CD14-positive monocyte (primary cell): Measurements from ENCODE around the gene MT1A. TPM values are rescaled to one million over a fixed set of nuclear protein-coding genes. Genes with fewer than 3 reads are reported as not detected.
"Not testable (repeated sequence)": the region's sequence is repeated elsewhere in the genome, so short reads cannot be mapped to it uniquely, and the experiment has no call there.

ENCODE experiments used
- DNase-seq, 3 donors: peaks; one replicate each; pipeline ENCODE4 v3.0.0-alpha.2; 2011 to 2022
- H2AFZ ChIP-seq: 2 replicates; pipeline ENCODE4 v1.6.0; 2012; ENCODE audit warnings: mild to moderate bottlenecking, low read depth, low read length, inconsistent platforms; ENCODE audit not compliant: insufficient read depth, poor library complexity, severe bottlenecking
- H3K27ac ChIP-seq, 2 donors: 1 replicate in 1 of 2; 2 replicates in 1 of 2; pipeline ENCODE4 v1.5.1; 2012 to 2013; ENCODE audit warnings: low read length in 2 of 2, control low read depth in 1 of 2, inconsistent platforms in 1 of 2, low read depth in 1 of 2, mild to moderate bottlenecking in 1 of 2
- H3K27me3 ChIP-seq, 2 donors: one replicate each; pipeline versions ENCODE4 v1.6.0 to v1.6.1; 2011 to 2013; ENCODE audit warnings: low read length in 2 of 2; ENCODE audit not compliant: control insufficient read depth in 2 of 2, insufficient read depth in 2 of 2
- H3K36me3 ChIP-seq, 2 donors: replicated peaks in 1 of 2; 1 replicate in 1 of 2; 2 replicates in 1 of 2; pipeline versions ENCODE4 v1.5.1 to v1.6.1; 2012 to 2013; ENCODE audit warnings: low read length in 2 of 2, control low read depth in 1 of 2, inconsistent platforms in 1 of 2, mild to moderate bottlenecking in 1 of 2; ENCODE audit not compliant: insufficient read depth in 2 of 2, control insufficient read depth in 1 of 2
- H3K4me1 ChIP-seq, 2 donors: 1 replicate in 1 of 2; 2 replicates in 1 of 2; pipeline versions ENCODE4 v1.5.1 to v1.6.1; 2012 to 2013; ENCODE audit warnings: low read length in 2 of 2, control low read depth in 1 of 2, inconsistent platforms in 1 of 2, mild to moderate bottlenecking in 1 of 2, moderate library complexity in 1 of 2; ENCODE audit not compliant: insufficient read depth in 2 of 2, control insufficient read depth in 1 of 2
- H3K4me2 ChIP-seq: replicated peaks from 2 replicates; pipeline ENCODE3; 2012; ENCODE audit warnings: low read length, moderate library complexity, mild to moderate bottlenecking; ENCODE audit not compliant: poor library complexity, severe bottlenecking; ENCODE audit errors: extremely low read depth
- H3K4me3 ChIP-seq, 3 experiments: fragments of 200-600 bp in 1 of 3; sonication (generic) in 1 of 3; replicated peaks in 1 of 3; 1 replicate in 2 of 3; 2 replicates in 1 of 3; pipeline ENCODE4 v1.5.1; 2011 to 2013; ENCODE audit warnings: low read length in 3 of 3, mild to moderate bottlenecking in 3 of 3, control low read depth in 2 of 3, low read depth in 2 of 3, inconsistent platforms in 1 of 3, moderate library complexity in 1 of 3
- H3K79me2 ChIP-seq: 2 replicates; pipeline ENCODE4 v1.6.0; 2012; ENCODE audit warnings: mild to moderate bottlenecking, control low read depth, inconsistent platforms, low read length, moderate library complexity; ENCODE audit not compliant: insufficient read depth
- H3K9ac ChIP-seq: 2 replicates; pipeline ENCODE4 v1.6.0; 2017; ENCODE audit warnings: low read length, mild to moderate bottlenecking; ENCODE audit not compliant: insufficient read depth, poor library complexity, severe bottlenecking
- H3K9me3 ChIP-seq, 2 donors: replicated peaks in 1 of 2; 1 replicate in 1 of 2; 2 replicates in 1 of 2; pipeline versions ENCODE4 v1.5.1 to v1.6.1; 2012 to 2013; ENCODE audit warnings: low read length in 2 of 2, control low read depth in 1 of 2; ENCODE audit not compliant: control insufficient read depth in 1 of 2, insufficient read depth in 1 of 2
- H4K20me1 ChIP-seq: 2 replicates; pipeline ENCODE4 v1.6.0; 2012; ENCODE audit warnings: mild to moderate bottlenecking, low read length, control low read depth, moderate library complexity; ENCODE audit not compliant: insufficient read depth
- H3K27ac Mint-ChIP-seq, 7 donors: one replicate each; pipeline ENCODE4 v1.8.0; 2020; ENCODE audit warnings: mild to moderate bottlenecking in 7 of 7, mixed read lengths in 7 of 7, moderate library complexity in 6 of 7, inconsistent platforms in 2 of 7
- H3K27me3 Mint-ChIP-seq, 3 donors: one replicate each; pipeline ENCODE4 v1.8.0; 2021 to 2022; ENCODE audit warnings: low read depth in 3 of 3, mild to moderate bottlenecking in 3 of 3, mixed read lengths in 3 of 3, moderate library complexity in 3 of 3, inconsistent platforms in 1 of 3
- H3K36me3 Mint-ChIP-seq, 2 donors: one replicate each; pipeline ENCODE4 v1.8.0; 2020; ENCODE audit warnings: mixed read lengths in 2 of 2, inconsistent platforms in 1 of 2, mild to moderate bottlenecking in 1 of 2
- H3K4me1 Mint-ChIP-seq: one replicate; pipeline ENCODE4 v1.8.0; 2020; ENCODE audit warnings: mild to moderate bottlenecking, mixed read lengths
- H3K4me3 Mint-ChIP-seq, 2 donors: one replicate each; pipeline ENCODE4 v1.8.0; 2020; ENCODE audit warnings: mild to moderate bottlenecking in 2 of 2, mixed read lengths in 2 of 2, moderate library complexity in 1 of 2
- H3K9me3 Mint-ChIP-seq, 7 donors: one replicate each; pipeline ENCODE4 v1.8.0; 2020 to 2022; ENCODE audit warnings: mixed read lengths in 7 of 7, mild to moderate bottlenecking in 6 of 7, moderate library complexity in 6 of 7, inconsistent platforms in 2 of 7
- WGBS: methylation state at CpG from one replicate; pipeline ENCODE4 v1.1.5; 2013; ENCODE audit warnings: missing lambda C conversion rate; ENCODE audit not compliant: insufficient coverage; 5-methylcytosine and 5-hydroxymethylcytosine counted together
- intact Hi-C, 2 donors: fragments of 100-400 bp; cut with micrococcal nuclease; formaldehyde crosslinking; loops; one replicate each; pipeline versions ENCODE4 v1.15.0 to v1.15.1; 2023
- polyA plus RNA-seq, 3 donors: library from polyadenylated mRNA; depleted of rRNA in 1 of 3; unstranded in 2 of 3; stranded (reverse) in 1 of 3; fragments of 300-500 nt in 2 of 3; fragments of >200 nt in 1 of 3; fragmentation: Illumina TruSeq in 2 of 3; gene quantifications; 1 replicate in 2 of 3; 2 replicates in 1 of 3; pipeline ENCODE4 v1.2.3, GENCODE V29; 2012 to 2021
- TF ChIP-seq, protein P1 (sequence below): fragments of 200-600 bp; IDR thresholded peaks from one replicate; pipeline ENCODE4 v1.8.0; 2022; ENCODE audit warnings: antibody characterized with exemption, mild to moderate bottlenecking

The MT1A gene
- polyA plus RNA-seq, 3 donors, result not detected

DNA sequence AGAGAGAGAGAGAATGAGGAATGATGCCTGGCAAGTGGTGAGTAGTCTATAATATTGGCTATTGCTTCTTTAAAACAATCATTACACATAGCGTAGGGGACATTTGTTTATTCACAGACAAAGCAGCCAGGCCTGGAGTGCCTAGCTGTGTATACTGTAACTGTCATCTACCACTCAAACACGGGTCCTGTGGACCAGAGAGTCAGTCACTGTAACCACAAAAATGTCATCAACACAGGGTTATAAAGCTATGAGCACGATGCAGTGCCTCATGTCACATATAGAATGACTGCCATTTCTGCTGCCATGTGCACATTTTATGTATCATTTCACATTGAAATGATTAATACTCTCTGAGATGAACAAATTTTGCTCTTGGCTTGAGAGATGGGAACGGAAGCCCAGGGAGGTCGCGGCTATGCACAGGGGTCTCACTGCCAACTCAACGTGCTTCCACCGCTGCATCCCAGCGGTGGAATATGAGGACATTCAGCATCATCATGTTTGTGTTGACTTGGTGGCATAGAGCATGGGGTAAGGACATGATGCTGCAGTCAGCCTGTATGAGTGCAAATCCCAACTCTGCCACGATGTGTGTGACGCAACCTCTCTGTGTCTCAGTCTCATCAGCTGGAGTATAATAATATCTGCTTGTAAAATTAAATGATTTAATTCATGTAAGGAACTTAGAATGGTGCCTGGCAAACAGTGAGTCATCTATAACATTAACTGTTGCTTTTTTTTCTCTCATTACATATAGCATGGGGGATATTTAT, 34.5 kb downstream of the MT1A start:
- H3K4me1 Mint-ChIP-seq, result peaks cover 29% of the 10 kb centered on the region
- TF ChIP-seq, protein P1, sequence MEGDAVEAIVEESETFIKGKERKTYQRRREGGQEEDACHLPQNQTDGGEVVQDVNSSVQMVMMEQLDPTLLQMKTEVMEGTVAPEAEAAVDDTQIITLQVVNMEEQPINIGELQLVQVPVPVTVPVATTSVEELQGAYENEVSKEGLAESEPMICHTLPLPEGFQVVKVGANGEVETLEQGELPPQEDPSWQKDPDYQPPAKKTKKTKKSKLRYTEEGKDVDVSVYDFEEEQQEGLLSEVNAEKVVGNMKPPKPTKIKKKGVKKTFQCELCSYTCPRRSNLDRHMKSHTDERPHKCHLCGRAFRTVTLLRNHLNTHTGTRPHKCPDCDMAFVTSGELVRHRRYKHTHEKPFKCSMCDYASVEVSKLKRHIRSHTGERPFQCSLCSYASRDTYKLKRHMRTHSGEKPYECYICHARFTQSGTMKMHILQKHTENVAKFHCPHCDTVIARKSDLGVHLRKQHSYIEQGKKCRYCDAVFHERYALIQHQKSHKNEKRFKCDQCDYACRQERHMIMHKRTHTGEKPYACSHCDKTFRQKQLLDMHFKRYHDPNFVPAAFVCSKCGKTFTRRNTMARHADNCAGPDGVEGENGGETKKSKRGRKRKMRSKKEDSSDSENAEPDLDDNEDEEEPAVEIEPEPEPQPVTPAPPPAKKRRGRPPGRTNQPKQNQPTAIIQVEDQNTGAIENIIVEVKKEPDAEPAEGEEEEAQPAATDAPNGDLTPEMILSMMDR, result no peak
- Histone ChIP-seq H2AFZ (no peak overlapping the region), H3K9ac (no peak overlapping the region), H3K4me3 (no peak overlapping the region), H3K9me3 (peaks cover 0 to 29% of the 10 kb centered on the region in 2 donors), H4K20me1 (no peaks in the 10 kb centered on the region), H3K27ac (no peak overlapping the region), H3K4me2 (no peak overlapping the region), H3K27me3 (peaks cover 46 to 92% of the 10 kb centered on the region in 2 donors), H3K79me2 (no peaks in the 10 kb centered on the region), H3K4me1 (peaks cover 9 to 20% of the 10 kb centered on the region in 2 donors), H3K36me3 (no peaks in the 10 kb centered on the region)
- H3K4me3 Mint-ChIP-seq, result peak overlapping the region in 1 of 2 donors; percentile 67
- peaks cover 0 to 15% (median 9%) of the 10 kb centered on the region in 7 donors for H3K9me3 Mint-ChIP-seq
- 89% methylated on average over 8 of the region's 11 CpGs for WGBS
- intact Hi-C loops, result no loop called here
- H3K36me3 Mint-ChIP-seq, result peaks cover 5 to 7% of the 10 kb centered on the region in 2 donors
- H3K27me3 Mint-ChIP-seq, result peaks cover 87 to 97% (median 94%) of the 10 kb centered on the region in 3 donors
- DNase-seq, result no peak
- no peak overlapping the region for H3K27ac Mint-ChIP-seq

DNA sequence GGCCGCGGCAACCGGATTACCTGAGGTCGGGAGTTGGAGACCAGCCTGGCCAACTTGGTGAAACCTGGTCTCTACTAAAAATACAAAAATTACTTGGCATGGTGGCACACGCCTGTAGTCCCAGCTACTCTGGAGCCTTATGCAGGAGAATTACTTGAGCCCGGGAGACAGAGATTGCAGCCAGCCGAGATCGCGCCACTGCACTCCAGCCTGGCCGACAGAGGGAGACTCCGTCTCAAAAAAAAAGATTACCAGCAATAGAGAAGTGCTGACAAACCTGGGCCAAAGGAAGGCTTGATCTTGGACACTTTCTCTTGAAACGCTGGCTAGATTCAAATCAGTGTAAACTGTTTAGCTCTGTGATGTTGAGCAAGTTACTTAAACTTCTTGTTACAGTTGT, 35.5 kb downstream of the MT1A start:
- Histone ChIP-seq H3K9me3 (peaks cover 0 to 20% of the 10 kb centered on the region in 2 donors), H3K4me2 (no peak overlapping the region), H3K27ac (no peak overlapping the region), H3K79me2 (no peaks in the 10 kb centered on the region), H3K4me3 (no peak overlapping the region), H3K36me3 (no peaks in the 10 kb centered on the region), H4K20me1 (no peaks in the 10 kb centered on the region), H2AFZ (no peak overlapping the region), H3K27me3 (peaks cover 37 to 85% of the 10 kb centered on the region in 2 donors), H3K4me1 (peaks cover 9 to 15% of the 10 kb centered on the region in 2 donors), H3K9ac (no peak overlapping the region)
- DNase-seq, result peak in 2 of 3 donors; percentile 14
- Mint-ChIP-seq H3K36me3 (peaks cover 5 to 7% of the 10 kb centered on the region in 2 donors), H3K9me3 (peaks cover 0 to 14% (median 6%) of the 10 kb centered on the region in 7 donors), H3K4me3 (peak overlapping the region in 1 of 2 donors; percentile 41), H3K4me1 (peaks cover 21% of the 10 kb centered on the region), H3K27me3 (peaks cover 80 to 90% (median 87%) of the 10 kb centered on the region in 3 donors), H3K27ac (peak overlapping the region in 2 of 7 donors; percentile 9 to 73)
- intact Hi-C loops, result no loop called here
- 35% methylated on average over 11 of the region's 12 CpGs for WGBS
- TF ChIP-seq, protein P1, result peak; percentile 58

DNA sequence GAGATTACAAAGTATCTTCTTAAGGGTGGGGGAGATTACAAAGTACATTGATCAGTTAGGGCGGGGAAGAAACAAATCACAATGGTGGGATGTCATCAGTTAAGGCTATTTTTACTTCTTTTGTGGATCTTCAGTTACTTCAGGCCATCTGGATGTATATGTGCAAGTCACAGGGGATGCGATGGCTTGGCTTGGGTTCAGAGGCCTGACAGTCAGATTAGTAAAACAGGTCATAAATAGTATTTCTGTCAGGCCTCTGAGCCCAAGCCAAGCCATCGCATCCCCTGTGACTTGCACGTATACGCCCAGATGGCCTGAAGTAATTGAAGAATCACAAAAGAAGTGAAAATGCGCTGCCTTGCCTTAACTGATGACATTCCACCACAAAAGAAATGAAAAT, 36.1 kb downstream of the MT1A start:
- DNase-seq, H3K36me3 Mint-ChIP-seq, H2AFZ ChIP-seq, H3K79me2 ChIP-seq, intact Hi-C loops, H4K20me1 ChIP-seq, H3K4me3 ChIP-seq, H3K27ac ChIP-seq, H3K36me3 ChIP-seq, H3K4me2 ChIP-seq, H3K9ac ChIP-seq: not testable (repeated sequence)
- H3K9me3 Mint-ChIP-seq, result peaks cover 0 to 14% (median 6%) of the 10 kb centered on the region in 7 donors
- peak overlapping the region in 1 of 7 donors; percentile 73 for H3K27ac Mint-ChIP-seq
- Histone ChIP-seq H3K9me3 (peaks cover 0 to 16% of the 10 kb centered on the region in 2 donors), H3K4me1 (peaks cover 6 to 11% of the 10 kb centered on the region in 2 donors), H3K27me3 (peaks cover 33 to 78% of the 10 kb centered on the region in 2 donors)
- 52% methylated on average over 3 of the region's 6 CpGs for WGBS
- peaks cover 15% of the 10 kb centered on the region for H3K4me1 Mint-ChIP-seq
- H3K4me3 Mint-ChIP-seq, result peak overlapping the region in 1 of 2 donors; percentile 87
- peaks cover 73 to 84% (median 82%) of the 10 kb centered on the region in 3 donors for H3K27me3 Mint-ChIP-seq
